Tibial nerve (tissue), 4 donors: ENCODE data around the gene AMFR. TPM values are rescaled to one million over a fixed set of nuclear protein-coding genes. Genes with fewer than 3 reads are reported as not detected.

Source experiments
- DNase-seq, 2 donors: peaks; one replicate each; pipeline ENCODE4 v3.0.0-alpha.2; 2019; ENCODE audit warnings: low spot score in 2 of 2
- H3K27ac ChIP-seq, 4 donors: fragments of 200-600 bp; sonication (generic) in 3 of 4; one replicate each; pipeline ENCODE4 v1.5.1; 2017 to 2019; ENCODE audit warnings: mild to moderate bottlenecking in 1 of 4
- H3K27me3 ChIP-seq, 2 donors: fragments of 200-600 bp; sonication (generic) in 1 of 2; one replicate each; pipeline versions ENCODE4 v1.5.1 to v1.6.0; 2017 to 2019
- H3K36me3 ChIP-seq, 3 donors: fragments of 200-600 bp; sonication (generic); one replicate each; pipeline ENCODE4 v1.5.1; 2018 to 2019
- H3K4me1 ChIP-seq, 4 donors: fragments of 200-600 bp; sonication (generic) in 3 of 4; one replicate each; pipeline ENCODE4 v1.5.1; 2017 to 2019
- H3K4me3 ChIP-seq, 4 donors: fragments of 200-600 bp; sonication (generic) in 3 of 4; one replicate each; pipeline ENCODE4 v1.5.1; 2017 to 2019; ENCODE audit warnings: mild to moderate bottlenecking in 1 of 4, moderate library complexity in 1 of 4
- H3K9me3 ChIP-seq, 4 donors: fragments of 200-600 bp; sonication (generic) in 3 of 4; one replicate each; pipeline ENCODE4 v1.5.1; 2017 to 2019
- CTCF ChIP-seq, 5 experiments: fragments of 200-600 bp in 3 of 5; fragments of 450-650 bp in 2 of 5; sonication (generic) in 3 of 5; IDR thresholded peaks; one replicate each; pipeline ENCODE4 v1.5.1; 2016 to 2019; ENCODE audit warnings: antibody characterized with exemption in 5 of 5, mild to moderate bottlenecking in 3 of 5, moderate library complexity in 2 of 5
- EP300 ChIP-seq, 2 donors: sonication (generic); formaldehyde crosslinking; IDR thresholded peaks; one replicate each; pipeline ENCODE4 v1.6.1; 2017; ENCODE audit warnings: antibody characterized with exemption in 2 of 2, mild to moderate bottlenecking in 1 of 2
- POLR2A ChIP-seq, 2 donors: fragments of 450-650 bp; IDR thresholded peaks; one replicate each; pipeline ENCODE4 v1.6.1; 2017; ENCODE audit warnings: antibody characterized with exemption in 2 of 2, mild to moderate bottlenecking in 2 of 2, moderate library complexity in 2 of 2
- WGBS, 2 donors: methylation state at CpG; one replicate each; pipeline ENCODE4 v1.1.5; 2018; 5-methylcytosine and 5-hydroxymethylcytosine counted together
- total RNA-seq, 4 donors: library from RNA; depleted of rRNA; stranded (reverse); fragments of >200 nt; gene quantifications; one replicate each; pipeline ENCODE4 v1.1.0, GENCODE V29; 2016

The AMFR gene
- total RNA-seq, 4 donors from 2014 or later = 263 to 334 (median 292) TPM

GRCh38 chr16:56321571-56321970 is 103.8 kb downstream of the AMFR start:
- Histone ChIP-seq H3K27me3 (no peaks in the 10 kb centered on the region), H3K36me3 (no peaks in the 10 kb centered on the region), H3K27ac (no peak overlapping the region), H3K4me1 (peaks cover 0 to 10% (median 5%) of the 10 kb centered on the region in 4 donors), H3K4me3 (no peak overlapping the region), H3K9me3 (no peaks in the 10 kb centered on the region)
- WGBS, 2 donors = 79 to 87% methylated on average over 9 of the region's 9 CpGs
- TF ChIP-seq CTCF (IDR thresholded peaks at IDR 0.05) (no peak), POLR2A (IDR thresholded peaks at IDR 0.05) (no peak), EP300 (IDR thresholded peaks at IDR 0.05) (no peak)
- DNase-seq = no peak

- Histone ChIP-seq H3K27ac (no peak overlapping the region), H3K27me3 (no peaks in the 10 kb centered on the region), H3K36me3 (no peaks in the 10 kb centered on the region), H3K4me1 (peaks cover 0 to 10% (median 5%) of the 10 kb centered on the region in 4 donors), H3K4me3 (no peak overlapping the region), H3K9me3 (no peaks in the 10 kb centered on the region)
- no peak for DNase-seq
- no peak for TF ChIP-seq CTCF (IDR thresholded peaks at IDR 0.05)
- no peak for TF ChIP-seq POLR2A (IDR thresholded peaks at IDR 0.05)
- no peak for TF ChIP-seq EP300 (IDR thresholded peaks at IDR 0.05)
- 78% methylated on average over 7 of the region's 7 CpGs for WGBS, 2 donors
Observed at GRCh38 chr16:56320811-56321558, 104.4 kb downstream of the AMFR start.

DNA sequence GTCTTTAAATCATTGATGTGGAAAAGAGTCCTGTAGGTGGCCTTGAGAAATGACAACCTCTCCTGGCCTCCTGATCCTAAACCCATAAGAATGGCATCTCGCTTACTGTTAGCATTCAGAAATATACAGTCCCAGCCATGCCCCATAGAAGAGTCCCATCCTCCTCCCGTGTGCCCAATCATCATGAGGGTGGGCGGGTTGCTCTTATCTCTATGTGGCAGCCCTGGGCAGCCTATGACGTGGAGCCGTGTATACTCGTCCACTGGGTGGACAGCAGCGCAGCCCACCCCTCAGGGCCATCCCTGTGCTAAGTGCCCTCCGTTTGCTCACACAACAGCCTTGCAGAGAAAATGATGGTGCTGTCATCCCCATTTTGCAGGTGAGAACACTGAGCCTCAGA is 105.3 kb downstream of the AMFR start:
- H3K4me1 ChIP-seq = peaks cover 0 to 10% (median 5%) of the 10 kb centered on the region in 4 donors
- H3K27ac ChIP-seq = no peak overlapping the region
- no peaks in the 10 kb centered on the region for H3K27me3 ChIP-seq
- no peaks in the 10 kb centered on the region for H3K36me3 ChIP-seq
- 86 to 93% methylated on average over 8 of the region's 8 CpGs for WGBS, 2 donors
- no peak for DNase-seq
- H3K9me3 ChIP-seq = no peaks in the 10 kb centered on the region
- H3K4me3 ChIP-seq = no peak overlapping the region
- no peak for TF ChIP-seq CTCF (IDR thresholded peaks at IDR 0.05)
- TF ChIP-seq EP300 (IDR thresholded peaks at IDR 0.05) = no peak
- no peak for TF ChIP-seq POLR2A (IDR thresholded peaks at IDR 0.05)

GRCh38 chr16:56319376-56319775 is 106.0 kb downstream of the AMFR start:
- H3K27me3 ChIP-seq = no peaks in the 10 kb centered on the region
- no peak overlapping the region for H3K4me3 ChIP-seq
- WGBS, 2 donors = 93 to 95% methylated on average over 6 of the region's 6 CpGs
- peaks cover 0 to 10% (median 5%) of the 10 kb centered on the region in 4 donors for H3K4me1 ChIP-seq
- no peak for TF ChIP-seq POLR2A (IDR thresholded peaks at IDR 0.05)
- TF ChIP-seq EP300 (IDR thresholded peaks at IDR 0.05) = no peak
- no peak for TF ChIP-seq CTCF (IDR thresholded peaks at IDR 0.05)
- H3K36me3 ChIP-seq = no peaks in the 10 kb centered on the region
- no peak for DNase-seq
- H3K9me3 ChIP-seq = no peaks in the 10 kb centered on the region
- H3K27ac ChIP-seq = no peak overlapping the region

- no peaks in the 10 kb centered on the region for H3K27me3 ChIP-seq
- peaks cover 0 to 10% (median 5%) of the 10 kb centered on the region in 4 donors for H3K4me1 ChIP-seq
- 26 to 50% methylated on average over 1 of the region's 1 CpG for whole genome bisulfite sequencing, 2 donors
- DNase-seq = no peak
- no peaks in the 10 kb centered on the region for H3K36me3 ChIP-seq
- no peak overlapping the region for H3K4me3 ChIP-seq
- no peaks in the 10 kb centered on the region for H3K9me3 ChIP-seq
- no peak overlapping the region for H3K27ac ChIP-seq
- no peak for TF ChIP-seq CTCF (IDR thresholded peaks at IDR 0.05)
Observed at GRCh38 chr16:56318827-56319140, 106.6 kb downstream of the AMFR start.
